ENCODE data around the gene RAB8B.

DNA sequence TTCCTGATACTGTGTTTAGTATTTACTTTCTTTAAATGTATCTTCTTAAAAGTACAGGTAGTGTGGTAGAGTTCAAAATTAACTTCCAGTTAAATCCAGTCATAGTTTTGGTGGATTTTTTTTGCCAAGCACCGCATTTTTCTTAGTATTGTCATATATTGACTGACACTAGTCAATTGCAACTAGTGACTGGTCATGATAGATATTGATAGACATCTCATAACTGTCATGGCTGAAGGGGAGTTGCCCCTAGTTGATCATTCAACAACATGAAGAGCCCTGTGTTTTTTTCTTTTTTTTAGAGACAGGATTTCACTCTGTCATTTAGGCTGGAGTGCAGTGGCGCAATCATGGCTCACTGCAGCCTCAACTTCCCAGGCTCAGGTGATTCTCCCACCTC is 22.1 kb downstream of the RAB8B start:
- TF ChIP-seq CTCF (conservative IDR thresholded peaks at IDR 0.05; ENCODE audit: low read depth, low read length) (no peak), EZH2 (IDR thresholded peaks at IDR 0.05; ENCODE audit: low read length, unreplicated experiment) (no peak), EZH2phosphoT487 (IDR thresholded peaks at IDR 0.05; ENCODE audit: borderline replicate concordance, low read length) (no peak)
